ENCODE measurements around the gene WASL.
"Not testable (repeated sequence)": the region's sequence is repeated elsewhere in the genome, so short reads cannot be mapped to it uniquely, and the experiment has no call there.

The WASL gene

GRCh38 chr7:123658023-123658422 lies 90.8 kb downstream of the WASL start:
- no peak for DNase-seq (ENCODE audit: low spot score)

- DNase-seq (ENCODE audit: low spot score), result no peak
Measured at GRCh38 chr7:123657304-123657685, 91.5 kb downstream of the WASL start.

- DNase-seq (ENCODE audit: low spot score), result no peak
Measured at GRCh38 chr7:123656544-123657303, 92.1 kb downstream of the WASL start.

- DNase-seq (ENCODE audit: low spot score), result no peak
Measured at GRCh38 chr7:123655614-123656013, 93.2 kb downstream of the WASL start, which contains the start of gene LMOD2. Gene LMOD2, plus strand, starts transcription at chr7:123655866. Its CDS starts 98 bp downstream, at chr7:123655964.

GRCh38 chr7:123653162-123653561 lies 95.6 kb downstream of the WASL start:
- no peak for DNase-seq (ENCODE audit: low spot score)

- DNase-seq (ENCODE audit: low spot score), result no peak
Measured at GRCh38 chr7:123652406-123652805, 96.4 kb downstream of the WASL start.

- no peak for DNase-seq (ENCODE audit: low spot score)
Measured at GRCh38 chr7:123650595-123650994, 98.2 kb downstream of the WASL start.

- no peak for DNase-seq (ENCODE audit: low spot score)
Measured at GRCh38 chr7:123649964-123650363, 98.8 kb downstream of the WASL start.

GRCh38 chr7:123647106-123647730 lies 101.6 kb downstream of the WASL start:
- no peak for DNase-seq (ENCODE audit: low spot score)

GRCh38 chr7:123645516-123645915 lies 103.3 kb downstream of the WASL start:
- no peak for DNase-seq (ENCODE audit: low spot score)

- no peak for DNase-seq (ENCODE audit: low spot score)
Measured at GRCh38 chr7:123643495-123644441, 105.0 kb downstream of the WASL start.

- DNase-seq (ENCODE audit: low spot score), result no peak
Measured at GRCh38 chr7:123641901-123642300, 106.9 kb downstream of the WASL start.

- no peak for DNase-seq (ENCODE audit: low spot score)
Measured at GRCh38 chr7:123640583-123640982, 108.2 kb downstream of the WASL start.

- no peak for DNase-seq (ENCODE audit: low spot score)
Measured at GRCh38 chr7:123639631-123640030, 109.2 kb downstream of the WASL start.

GRCh38 chr7:123637878-123638277 lies 110.9 kb downstream of the WASL start:
- DNase-seq (ENCODE audit: low spot score), result no peak

GRCh38 chr7:123637203-123637602 lies 111.6 kb downstream of the WASL start:
- DNase-seq (ENCODE audit: low spot score), result no peak

- peak; percentile 40 for DNase-seq (ENCODE audit: low spot score)
Measured at GRCh38 chr7:123635551-123636359, 113.0 kb downstream of the WASL start.

- not testable (repeated sequence) for DNase-seq (ENCODE audit: low spot score)
Measured at GRCh38 chr7:123634011-123634573, 114.7 kb downstream of the WASL start.

GRCh38 chr7:123633553-123633952 lies 115.2 kb downstream of the WASL start:
- no peak for DNase-seq (ENCODE audit: low spot score)

GRCh38 chr7:123632808-123633207 lies 116.0 kb downstream of the WASL start:
- DNase-seq (ENCODE audit: low spot score), result no peak

Data from D341Med (cell line).